GM12891 (cell line): ENCODE results near the gene SYNCRIP.

Source experiments
- POLR2A ChIP-seq: IDR thresholded peaks from 2 replicates; pipeline ENCODE4 v1.6.1; 2011; ENCODE audit warnings: low read depth, low read length, control low read depth
- POLR2AphosphoS5 ChIP-seq: IDR thresholded peaks from 2 replicates; pipeline ENCODE4 v1.6.1; 2011; ENCODE audit warnings: low read depth, low read length, control low read depth
- POU2F2 ChIP-seq: IDR thresholded peaks from 2 replicates; pipeline ENCODE4 v1.6.1; 2011; ENCODE audit warnings: low read depth, mild to moderate bottlenecking, control low read depth, low read length, moderate library complexity
- SPI1 ChIP-seq: IDR thresholded peaks from 2 replicates; pipeline ENCODE4 v1.6.1; 2011; ENCODE audit warnings: low read depth, low read length, control low read depth
- TAF1 ChIP-seq: IDR thresholded peaks from 2 replicates; pipeline ENCODE4 v1.6.1; 2011; ENCODE audit warnings: low read depth, low read length, control low read depth

DNA sequence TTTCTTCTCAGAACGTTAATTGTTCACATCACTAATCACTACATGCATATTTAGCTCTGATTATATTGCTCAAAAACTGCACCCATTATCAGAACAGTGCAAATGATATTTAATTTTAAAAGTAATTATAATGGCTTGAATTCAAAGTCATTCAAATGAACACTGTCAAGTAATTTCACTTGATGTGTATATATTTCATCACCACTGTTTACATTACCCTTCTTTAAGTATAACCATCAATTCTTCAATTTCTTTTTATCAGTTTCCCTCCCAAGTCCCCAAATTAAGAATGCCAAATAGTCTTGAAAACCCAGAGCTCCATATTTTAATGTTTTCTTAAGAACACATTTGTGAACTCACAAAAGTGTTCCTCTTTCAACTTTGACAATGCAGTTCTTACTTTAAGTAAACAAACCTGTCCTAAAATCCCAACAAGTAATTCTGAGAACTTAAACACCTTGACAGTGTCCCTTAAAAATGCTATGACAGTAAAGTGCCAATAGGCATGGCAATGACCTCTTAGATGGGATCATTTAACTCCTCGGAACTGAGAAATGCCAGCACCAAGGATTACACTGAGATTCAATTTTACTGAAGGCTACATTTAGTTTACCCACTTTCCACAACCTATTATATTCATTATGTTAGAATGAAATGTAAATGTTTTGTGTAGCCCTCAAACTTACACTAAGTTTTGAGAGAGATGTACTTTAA, 32.3 kb downstream of the SYNCRIP start:
- TF ChIP-seq POLR2A (no peak), POLR2AphosphoS5 (no peak), TAF1 (no peak), SPI1 (no peak), POU2F2 (no peak)
